Gastroesophageal sphincter (tissue), 4 donors: Measurements from ENCODE around the gene RHD. TPM values are rescaled to one million over a fixed set of nuclear protein-coding genes. Genes with fewer than 3 reads are reported as not detected.
A peak's percentile ranks its signal among the peaks of the same experiment; 100 is the strongest.
"Not testable (repeated sequence)": the region's sequence is repeated elsewhere in the genome, so short reads cannot be mapped to it uniquely, and the experiment has no call there.

ENCODE experiments used
- ATAC-seq: fragments of 150-250 bp; one replicate; pipeline ENCODE4 v1.9.1; 2016; ENCODE audit warnings: mild to moderate bottlenecking, moderate library complexity
- H3K27ac ChIP-seq, 4 donors: fragments of 200-600 bp; sonication (generic) in 3 of 4; 1 replicate in 3 of 4; 2 replicates in 1 of 4; pipeline ENCODE4 v1.5.1; 2016 to 2019
- H3K27me3 ChIP-seq: fragments of 200-600 bp; sonication (generic); one replicate; pipeline ENCODE4 v1.5.1; 2019
- H3K36me3 ChIP-seq, 2 donors: fragments of 200-600 bp; sonication (generic); one replicate each; pipeline ENCODE4 v1.5.1; 2019; ENCODE audit warnings: control low read depth in 1 of 2
- H3K4me1 ChIP-seq, 3 donors: fragments of 200-600 bp; sonication (generic); 1 replicate in 2 of 3; 2 replicates in 1 of 3; pipeline ENCODE4 v1.5.1; 2016 to 2019; ENCODE audit warnings: control low read depth in 2 of 3
- H3K4me3 ChIP-seq, 2 donors: fragments of 200-600 bp; sonication (generic); one replicate each; pipeline ENCODE4 v1.5.1; 2019; ENCODE audit warnings: mild to moderate bottlenecking in 1 of 2, moderate library complexity in 1 of 2
- H3K9me3 ChIP-seq, 3 donors: fragments of 200-600 bp; sonication (generic); one replicate each; pipeline ENCODE4 v1.5.1; 2017 to 2019; ENCODE audit warnings: control low read depth in 2 of 3
- EP300 ChIP-seq: sonication (generic); formaldehyde crosslinking; IDR thresholded peaks from one replicate; pipeline ENCODE4 v1.6.1; 2017; ENCODE audit warnings: antibody characterized with exemption, mild to moderate bottlenecking
- POLR2A ChIP-seq, 2 donors: fragments of 450-650 bp; IDR thresholded peaks; one replicate each; pipeline ENCODE4 v1.6.1; 2017; ENCODE audit warnings: antibody characterized with exemption in 2 of 2, mild to moderate bottlenecking in 2 of 2, moderate library complexity in 1 of 2
- POLR2AphosphoS5 ChIP-seq: sonication (generic); formaldehyde crosslinking; IDR thresholded peaks from one replicate; pipeline ENCODE4 v1.6.1; 2017; ENCODE audit warnings: antibody characterized with exemption
- whole genome bisulfite sequencing, 2 donors: methylation state at CpG; one replicate each; pipeline ENCODE4 v1.1.5; 2018; ENCODE audit warnings: low coverage in 1 of 2; 5-methylcytosine and 5-hydroxymethylcytosine counted together
- total RNA-seq, 4 donors: library from RNA; depleted of rRNA; stranded (reverse); fragments of >200 nt; gene quantifications; one replicate each; pipeline ENCODE4 v1.1.0, GENCODE V29; 2016
- TF ChIP-seq, protein P1 (sequence below), 4 experiments: fragments of 200-600 bp in 2 of 4; fragments of 450-650 bp in 2 of 4; sonication (generic) in 1 of 4; IDR thresholded peaks; one replicate each; pipeline ENCODE4 v1.5.1; 2017 to 2019; ENCODE audit warnings: antibody characterized with exemption in 4 of 4, mild to moderate bottlenecking in 2 of 4, moderate library complexity in 2 of 4

Gene RHD
- total RNA-seq = not detected

DNA sequence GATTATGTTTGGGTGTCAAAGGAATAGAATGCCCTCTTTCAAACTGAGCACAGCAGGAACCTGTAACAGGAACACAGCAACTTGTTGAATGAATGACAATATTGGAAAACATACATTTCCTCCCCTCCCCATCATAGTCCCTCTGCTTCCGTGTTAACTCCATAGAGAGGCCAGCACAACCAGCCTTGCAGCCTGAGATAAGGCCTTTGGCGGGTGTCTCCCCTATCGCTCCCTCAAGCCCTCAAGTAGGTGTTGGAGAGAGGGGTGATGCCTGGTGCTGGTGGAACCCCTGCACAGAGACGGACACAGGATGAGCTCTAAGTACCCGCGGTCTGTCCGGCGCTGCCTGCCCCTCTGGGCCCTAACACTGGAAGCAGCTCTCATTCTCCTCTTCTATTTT lies at the start of gene RHD:
RHD (plus strand) TSS at position 272 of the 400 bp plus-strand sequence; CDS start at position 311, 39 bp downstream.
- no CpG with 5 or more reads among the region's 8 CpGs for WGBS, 2 donors

DNA sequence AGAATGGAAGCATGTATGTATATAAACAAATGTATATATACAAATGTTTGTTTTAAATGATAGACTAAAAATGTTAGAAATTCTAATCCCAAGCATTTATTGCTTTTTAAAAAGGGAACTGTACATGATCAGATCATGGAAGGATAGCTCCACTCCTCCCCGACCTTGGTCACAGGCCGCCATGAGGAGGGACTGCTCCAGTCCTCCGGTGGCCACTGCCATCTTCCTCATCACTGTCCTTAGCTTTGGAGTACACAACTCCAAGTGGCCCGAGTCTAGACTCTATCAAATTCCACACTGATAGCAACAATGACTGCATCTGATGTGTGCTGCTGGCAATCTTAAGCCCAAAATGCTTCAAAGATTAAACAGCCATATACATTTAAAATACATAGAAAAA lies 49.7 kb upstream of the RHD start:
- TF ChIP-seq POLR2AphosphoS5 (no peak), POLR2A (IDR thresholded peaks at IDR 0.05) (no peak), EP300 (no peak)
- TF ChIP-seq, protein P1, sequence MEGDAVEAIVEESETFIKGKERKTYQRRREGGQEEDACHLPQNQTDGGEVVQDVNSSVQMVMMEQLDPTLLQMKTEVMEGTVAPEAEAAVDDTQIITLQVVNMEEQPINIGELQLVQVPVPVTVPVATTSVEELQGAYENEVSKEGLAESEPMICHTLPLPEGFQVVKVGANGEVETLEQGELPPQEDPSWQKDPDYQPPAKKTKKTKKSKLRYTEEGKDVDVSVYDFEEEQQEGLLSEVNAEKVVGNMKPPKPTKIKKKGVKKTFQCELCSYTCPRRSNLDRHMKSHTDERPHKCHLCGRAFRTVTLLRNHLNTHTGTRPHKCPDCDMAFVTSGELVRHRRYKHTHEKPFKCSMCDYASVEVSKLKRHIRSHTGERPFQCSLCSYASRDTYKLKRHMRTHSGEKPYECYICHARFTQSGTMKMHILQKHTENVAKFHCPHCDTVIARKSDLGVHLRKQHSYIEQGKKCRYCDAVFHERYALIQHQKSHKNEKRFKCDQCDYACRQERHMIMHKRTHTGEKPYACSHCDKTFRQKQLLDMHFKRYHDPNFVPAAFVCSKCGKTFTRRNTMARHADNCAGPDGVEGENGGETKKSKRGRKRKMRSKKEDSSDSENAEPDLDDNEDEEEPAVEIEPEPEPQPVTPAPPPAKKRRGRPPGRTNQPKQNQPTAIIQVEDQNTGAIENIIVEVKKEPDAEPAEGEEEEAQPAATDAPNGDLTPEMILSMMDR (IDR thresholded peaks at IDR 0.05) = no peak
- Histone ChIP-seq H3K27me3 (no peaks in the 10 kb centered on the region), H3K4me1 (no peaks in the 10 kb centered on the region), H3K27ac (no peak overlapping the region), H3K4me3 (no peak overlapping the region), H3K9me3 (no peaks in the 10 kb centered on the region), H3K36me3 (peaks cover 0 to 88% of the 10 kb centered on the region in 2 donors)
- 80 to 94% methylated on average over 3 to 4 of the region's 4 CpGs for WGBS, 2 donors
- ATAC-seq = no peak

More for the DNA sequence above, at the start of gene RHD:
- not testable (repeated sequence) for H3K36me3 ChIP-seq, H3K9me3 ChIP-seq, H3K27me3 ChIP-seq, H3K4me1 ChIP-seq, ATAC-seq, H3K27ac ChIP-seq, H3K4me3 ChIP-seq

DNA sequence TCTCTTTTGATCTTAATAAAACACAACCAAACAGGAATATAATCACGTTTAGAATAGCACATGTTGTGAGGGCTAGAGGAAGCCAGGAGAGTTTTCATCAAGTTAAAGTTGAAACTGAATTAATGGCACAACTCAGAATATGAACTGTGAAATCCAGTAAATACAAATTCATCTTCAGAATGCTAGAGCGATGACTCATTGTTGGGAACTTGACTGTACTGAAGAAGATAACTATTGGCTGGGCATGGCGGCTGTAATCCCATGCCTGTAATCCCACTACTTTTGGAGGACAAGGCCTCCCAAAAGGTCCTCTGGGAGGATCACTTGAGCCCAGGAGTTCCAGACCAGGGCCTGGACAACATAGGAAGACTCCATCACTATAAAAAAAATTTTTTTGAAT lies 48.8 kb upstream of the RHD start:
- H3K36me3 ChIP-seq = peaks cover 0 to 96% of the 10 kb centered on the region in 2 donors
- no peak overlapping the region for H3K4me3 ChIP-seq
- no peaks in the 10 kb centered on the region for H3K4me1 ChIP-seq
- WGBS, 2 donors = 70 to 75% methylated on average over 3 of the region's 3 CpGs
- no peaks in the 10 kb centered on the region for H3K9me3 ChIP-seq
- H3K27me3 ChIP-seq = no peaks in the 10 kb centered on the region
- TF ChIP-seq, protein P1 (IDR thresholded peaks at IDR 0.05) = no peak
- no peak for TF ChIP-seq EP300
- TF ChIP-seq POLR2A (IDR thresholded peaks at IDR 0.05) = no peak
- TF ChIP-seq POLR2AphosphoS5 = no peak
- ATAC-seq = no peak
- no peak overlapping the region for H3K27ac ChIP-seq

DNA sequence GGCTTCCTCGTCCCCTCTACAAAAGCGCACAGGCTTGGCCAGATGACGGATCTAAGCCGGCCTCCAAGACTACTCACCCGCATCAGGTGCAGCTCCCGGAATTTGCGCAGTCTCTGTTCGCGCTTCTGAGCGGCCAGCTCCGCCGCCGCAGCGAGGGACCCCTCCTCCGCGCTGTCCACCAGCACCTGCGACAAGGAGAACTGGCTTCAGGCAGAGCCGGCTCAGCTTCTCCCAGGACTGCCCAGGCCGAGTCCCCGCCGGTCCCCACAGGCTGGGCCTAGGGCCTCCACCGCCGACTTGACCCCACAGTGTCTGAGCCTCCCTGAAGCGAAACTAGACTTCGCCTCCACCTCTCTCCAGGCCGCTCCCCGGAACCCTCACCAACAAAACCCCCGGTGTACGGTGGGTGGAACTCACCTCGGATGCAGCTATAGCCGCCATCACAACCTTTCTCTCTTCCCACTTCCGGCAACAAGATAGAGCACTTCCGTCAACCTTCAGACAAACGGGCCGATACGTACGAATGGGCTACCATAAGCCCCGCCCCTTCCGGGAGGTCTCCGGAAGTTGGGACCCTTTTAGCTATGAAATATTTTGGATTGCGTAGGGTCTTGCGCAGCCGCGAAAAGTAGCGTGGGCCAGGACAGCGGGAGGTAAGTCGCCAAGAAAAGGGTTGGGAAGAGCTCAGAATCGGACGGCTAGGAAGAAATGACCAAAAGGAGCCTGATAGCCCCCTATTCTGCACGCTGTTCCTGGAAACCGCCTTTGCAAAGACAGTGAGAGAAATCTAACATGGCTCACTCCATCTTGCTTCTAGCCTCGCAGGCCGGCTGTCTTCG lies 40.1 kb upstream of the RHD start, which contains the start of gene SYF2:
SYF2 (minus strand) TSS at position 476 of the 839 bp plus-strand sequence; CDS start at position 441, 35 bp downstream.
- Histone ChIP-seq H3K4me3 (peak within 1 kb of the TSS; percentile 62 to 90), H3K4me1 (peaks cover 0 to 66% (median 12%) of the 10 kb centered on the region in 3 donors)

More for the DNA sequence above, 40.1 kb upstream of the RHD start, which contains the start of gene SYF2:
- peak; percentile 57 to 74 for TF ChIP-seq POLR2A (IDR thresholded peaks at IDR 0.05)
- TF ChIP-seq, protein P1 (IDR thresholded peaks at IDR 0.05) = no peak
- TF ChIP-seq POLR2AphosphoS5 = peak; percentile 92
- TF ChIP-seq EP300 = no peak
- ATAC-seq = peak; percentile 95
- no peaks in the 10 kb centered on the region for H3K9me3 ChIP-seq
- peaks cover 0 to 46% of the 10 kb centered on the region in 2 donors for H3K36me3 ChIP-seq
- WGBS, 2 donors = 0% methylated on average over 7 to 26 of the region's 54 CpGs
- H3K27ac ChIP-seq = peak within 1 kb of the TSS; percentile 87 to 96 (median 94)
- H3K27me3 ChIP-seq = no peaks in the 10 kb centered on the region
